Measurements from ENCODE around the gene CASK.

Gene CASK

DNA sequence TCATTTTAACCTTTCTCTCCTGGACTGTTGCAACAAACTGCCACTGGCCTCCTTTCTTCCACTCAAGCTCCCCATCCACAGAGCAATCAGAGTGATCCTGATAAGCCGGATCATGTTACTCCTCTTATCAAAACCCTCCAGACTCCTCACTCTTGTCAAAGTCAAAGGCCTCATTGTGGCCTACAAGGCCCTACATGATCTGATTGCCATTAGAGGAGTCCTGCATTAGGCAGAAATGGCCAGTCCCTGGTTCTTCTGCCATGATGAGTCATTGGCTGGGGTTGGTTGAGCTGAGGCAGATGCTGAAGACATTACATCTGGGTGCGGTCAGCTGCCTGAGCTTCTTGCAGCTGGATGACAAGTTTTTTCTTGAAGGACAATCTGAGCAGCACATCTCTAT is 32.7 kb upstream of the CASK start:
- Mint-ChIP-seq H3K27ac (no peak overlapping the region), H3K36me3 (ENCODE audit: low read depth) (no peaks in the 10 kb centered on the region), H3K9me3 (no peaks in the 10 kb centered on the region), H3K27me3 (ENCODE audit: low read depth, poor library complexity) (no peaks in the 10 kb centered on the region), H3K4me3 (no peak overlapping the region), H3K4me1 (no peaks in the 10 kb centered on the region)
- TF ChIP-seq, protein P1, sequence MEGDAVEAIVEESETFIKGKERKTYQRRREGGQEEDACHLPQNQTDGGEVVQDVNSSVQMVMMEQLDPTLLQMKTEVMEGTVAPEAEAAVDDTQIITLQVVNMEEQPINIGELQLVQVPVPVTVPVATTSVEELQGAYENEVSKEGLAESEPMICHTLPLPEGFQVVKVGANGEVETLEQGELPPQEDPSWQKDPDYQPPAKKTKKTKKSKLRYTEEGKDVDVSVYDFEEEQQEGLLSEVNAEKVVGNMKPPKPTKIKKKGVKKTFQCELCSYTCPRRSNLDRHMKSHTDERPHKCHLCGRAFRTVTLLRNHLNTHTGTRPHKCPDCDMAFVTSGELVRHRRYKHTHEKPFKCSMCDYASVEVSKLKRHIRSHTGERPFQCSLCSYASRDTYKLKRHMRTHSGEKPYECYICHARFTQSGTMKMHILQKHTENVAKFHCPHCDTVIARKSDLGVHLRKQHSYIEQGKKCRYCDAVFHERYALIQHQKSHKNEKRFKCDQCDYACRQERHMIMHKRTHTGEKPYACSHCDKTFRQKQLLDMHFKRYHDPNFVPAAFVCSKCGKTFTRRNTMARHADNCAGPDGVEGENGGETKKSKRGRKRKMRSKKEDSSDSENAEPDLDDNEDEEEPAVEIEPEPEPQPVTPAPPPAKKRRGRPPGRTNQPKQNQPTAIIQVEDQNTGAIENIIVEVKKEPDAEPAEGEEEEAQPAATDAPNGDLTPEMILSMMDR (IDR thresholded peaks at IDR 0.05) = no peak
- no peak for DNase-seq

DNA sequence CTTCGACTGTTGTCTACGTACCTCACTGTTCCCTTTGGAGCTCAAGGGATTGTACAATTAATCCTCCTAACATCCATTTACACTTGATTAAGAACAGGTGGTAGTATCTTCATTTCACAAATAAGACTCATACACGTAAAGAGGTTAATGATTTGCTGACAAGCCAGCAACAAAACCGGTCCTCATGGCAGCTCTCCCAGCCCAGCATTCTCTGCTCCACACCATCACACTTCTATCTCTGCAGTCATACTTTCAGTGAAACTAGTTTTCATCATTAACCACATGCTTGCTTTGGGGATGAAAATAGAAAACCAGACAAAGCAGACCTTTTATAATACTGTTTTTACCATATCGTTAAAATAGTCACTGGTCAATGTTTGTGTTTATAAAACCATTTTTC is 28.7 kb upstream of the CASK start:
- DNase-seq = no peak
- Mint-ChIP-seq H3K4me1 (peaks cover 9% of the 10 kb centered on the region), H3K27me3 (ENCODE audit: low read depth, poor library complexity) (no peaks in the 10 kb centered on the region), H3K4me3 (no peak overlapping the region), H3K27ac (no peak overlapping the region), H3K36me3 (ENCODE audit: low read depth) (no peaks in the 10 kb centered on the region), H3K9me3 (no peaks in the 10 kb centered on the region)
- TF ChIP-seq, protein P1 (IDR thresholded peaks at IDR 0.05) = no peak

DNA sequence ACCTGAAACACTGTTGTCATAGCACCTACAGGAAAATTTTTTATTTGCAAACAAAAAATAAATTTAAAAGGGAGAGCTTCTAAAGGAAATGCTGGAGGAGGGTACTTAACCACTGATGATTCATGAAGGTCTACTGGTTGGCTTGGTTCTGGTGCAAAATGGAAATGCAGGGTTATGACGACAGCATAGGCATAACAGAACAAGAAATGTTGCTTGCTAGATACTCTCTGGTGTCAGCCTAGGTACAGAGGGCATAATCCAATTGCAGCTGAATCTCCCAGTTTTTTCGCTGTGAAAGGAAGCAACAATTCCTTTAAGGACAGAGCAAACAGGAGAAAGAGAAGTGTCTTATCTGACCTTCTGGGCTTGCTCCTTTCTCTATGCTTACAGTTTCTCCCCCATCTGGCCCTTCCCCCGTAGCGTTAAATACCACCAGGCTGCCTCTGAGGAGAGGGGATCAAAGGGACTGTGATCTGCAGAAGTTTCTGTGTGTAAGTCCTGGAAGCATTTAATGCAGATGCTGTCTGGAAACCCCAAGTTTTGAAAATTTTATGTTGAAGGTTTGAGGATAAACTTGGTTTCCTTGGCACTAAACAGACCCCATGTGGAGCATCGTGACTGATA is 23.7 kb upstream of the CASK start:
- no peaks in the 10 kb centered on the region for H3K9me3 Mint-ChIP-seq
- no peaks in the 10 kb centered on the region for H3K36me3 Mint-ChIP-seq (ENCODE audit: low read depth)
- peak overlapping the region; percentile 11 for H3K4me3 Mint-ChIP-seq
- H3K27me3 Mint-ChIP-seq (ENCODE audit: low read depth, poor library complexity) = no peaks in the 10 kb centered on the region
- DNase-seq = no peak
- no peak overlapping the region for H3K27ac Mint-ChIP-seq
- H3K4me1 Mint-ChIP-seq = peaks cover 30% of the 10 kb centered on the region
- TF ChIP-seq, protein P1 (IDR thresholded peaks at IDR 0.05) = no peak

DNA sequence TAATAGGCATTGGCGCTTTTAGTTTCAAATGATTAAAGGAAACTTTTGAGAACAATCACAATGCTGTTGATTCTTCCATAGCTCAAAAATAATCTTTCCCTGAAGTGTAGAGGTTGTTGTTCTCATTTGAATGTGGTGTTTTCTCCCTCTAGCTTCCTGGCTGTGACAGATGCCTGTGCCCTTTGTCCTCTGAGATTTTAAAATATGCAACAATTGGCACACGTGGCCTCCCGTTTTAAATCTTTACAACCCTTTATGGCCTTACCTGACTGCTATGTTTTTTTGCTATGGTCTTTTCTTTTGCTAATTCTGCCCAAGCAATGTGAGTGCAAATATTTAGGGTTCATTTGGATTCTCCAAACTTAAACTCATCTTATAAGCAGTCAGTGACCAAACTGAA is 22.9 kb upstream of the CASK start:
- no peak overlapping the region for H3K4me3 Mint-ChIP-seq
- peaks cover 2% of the 10 kb centered on the region for H3K36me3 Mint-ChIP-seq (ENCODE audit: low read depth)
- TF ChIP-seq, protein P1 (IDR thresholded peaks at IDR 0.05) = no peak
- H3K27ac Mint-ChIP-seq = peak overlapping the region; percentile 85
- no peaks in the 10 kb centered on the region for H3K27me3 Mint-ChIP-seq (ENCODE audit: low read depth, poor library complexity)
- peaks cover 4% of the 10 kb centered on the region for H3K9me3 Mint-ChIP-seq
- DNase-seq = no peak
- H3K4me1 Mint-ChIP-seq = peaks cover 30% of the 10 kb centered on the region

DNA sequence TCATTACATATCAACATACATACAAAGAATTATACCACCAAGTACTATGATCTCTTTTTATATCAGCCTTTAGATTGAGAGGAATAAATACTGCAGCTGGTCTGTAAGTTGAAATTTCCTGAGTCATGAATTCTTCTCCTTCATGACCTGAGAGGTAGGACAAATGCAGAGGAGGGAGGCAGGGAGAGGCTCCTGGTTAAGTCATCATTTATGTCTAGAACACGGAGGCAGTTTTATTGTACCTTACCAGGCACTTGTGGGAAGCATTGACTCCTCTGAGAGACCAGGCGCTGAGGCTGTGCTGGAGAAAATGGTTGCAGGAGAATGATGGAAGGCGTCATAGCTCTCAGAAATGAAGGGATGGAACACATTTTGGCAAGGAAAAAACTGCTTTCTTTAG is 12.5 kb upstream of the CASK start:
- Mint-ChIP-seq H3K9me3 (peaks cover 25% of the 10 kb centered on the region), H3K27me3 (ENCODE audit: low read depth, poor library complexity) (peaks cover 2% of the 10 kb centered on the region), H3K36me3 (ENCODE audit: low read depth) (peaks cover under 1% of the 10 kb centered on the region), H3K4me3 (no peak overlapping the region), H3K4me1 (peaks cover 32% of the 10 kb centered on the region), H3K27ac (peak overlapping the region; percentile 34)
- no peak for DNase-seq
- TF ChIP-seq, protein P1 (IDR thresholded peaks at IDR 0.05) = no peak

DNA sequence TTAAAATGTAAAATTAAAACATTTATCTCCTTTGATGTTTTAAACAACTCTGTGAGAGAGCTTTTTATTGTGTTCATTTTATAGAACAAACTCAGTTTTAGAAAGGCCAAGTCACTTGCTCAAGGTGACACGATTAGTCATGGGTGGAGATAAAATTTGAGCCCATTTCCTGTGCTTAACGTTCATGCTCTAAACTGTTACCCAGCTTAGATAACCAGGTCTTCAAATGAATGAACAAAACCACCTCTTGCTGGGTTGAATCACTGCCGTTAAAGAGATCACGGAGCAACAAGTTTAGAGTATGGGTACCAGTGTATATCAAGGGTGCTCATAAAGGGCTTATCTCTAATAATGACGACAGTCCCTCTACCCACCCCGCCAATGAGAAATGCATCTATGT is 10.2 kb upstream of the CASK start:
- Mint-ChIP-seq H3K9me3 (peaks cover 24% of the 10 kb centered on the region), H3K27ac (no peak overlapping the region), H3K4me3 (no peak overlapping the region), H3K27me3 (ENCODE audit: low read depth, poor library complexity) (peaks cover 2% of the 10 kb centered on the region), H3K36me3 (ENCODE audit: low read depth) (no peaks in the 10 kb centered on the region), H3K4me1 (peaks cover 30% of the 10 kb centered on the region)
- no peak for DNase-seq
- TF ChIP-seq, protein P1 (IDR thresholded peaks at IDR 0.05) = no peak
